DLD1 (cell line): Measurements from ENCODE around the gene ADGRV1.
"Not testable (repeated sequence)": the region's sequence is repeated elsewhere in the genome, so short reads cannot be mapped to it uniquely, and the experiment has no call there.

Experiments used
- in situ Hi-C: cut with HindIII; loops from 2 replicates; pipeline ENCODE4 v1.10.0; 2017; ENCODE audit warnings: low sequenced_read_pairs

Gene ADGRV1

DNA sequence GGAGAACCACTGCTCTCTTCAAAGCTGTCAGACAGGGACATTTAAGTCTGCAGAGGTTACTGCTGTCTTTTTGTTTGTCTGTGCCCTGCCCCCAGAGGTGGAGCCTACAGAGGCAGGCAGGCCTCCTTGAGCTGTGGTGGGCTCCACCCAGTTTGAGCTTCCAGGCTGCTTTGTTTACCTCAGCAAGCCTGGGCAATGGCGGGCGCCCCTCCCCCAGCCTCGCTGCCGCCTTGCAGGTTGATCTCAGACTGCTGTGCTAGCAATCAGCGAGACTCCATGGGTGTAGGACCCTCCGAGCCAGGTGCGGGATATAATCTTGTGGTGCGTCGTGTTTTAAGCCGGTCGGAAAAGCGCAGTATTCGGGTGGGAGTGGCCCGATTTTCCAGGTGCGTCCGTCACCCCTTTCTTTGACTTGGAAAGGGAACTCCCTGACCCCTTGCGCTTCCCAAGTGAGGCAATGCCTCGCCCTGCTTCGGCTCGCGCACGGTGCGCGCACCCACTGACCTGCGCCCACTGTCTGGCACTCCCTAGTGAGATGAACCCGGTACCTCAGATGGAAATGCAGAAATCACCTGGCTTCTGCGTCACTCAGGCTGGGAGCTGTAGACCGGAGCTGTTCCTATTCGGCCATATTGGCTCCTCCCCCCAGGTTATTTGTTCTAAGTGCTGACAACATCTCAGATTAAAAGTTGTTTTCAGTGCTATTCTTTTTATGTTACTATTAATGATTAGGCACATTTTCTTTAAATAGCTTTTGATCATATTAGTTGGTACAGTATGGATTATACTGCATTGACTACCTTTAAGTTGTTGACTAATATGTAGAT is 370.6 kb downstream of the ADGRV1 start:
- in situ Hi-C loops = not testable (repeated sequence)

- in situ Hi-C loops = no loop called here
These were observed 371.5 kb downstream of the ADGRV1 start for GRCh38 chr5:90930062-90930461.

DNA sequence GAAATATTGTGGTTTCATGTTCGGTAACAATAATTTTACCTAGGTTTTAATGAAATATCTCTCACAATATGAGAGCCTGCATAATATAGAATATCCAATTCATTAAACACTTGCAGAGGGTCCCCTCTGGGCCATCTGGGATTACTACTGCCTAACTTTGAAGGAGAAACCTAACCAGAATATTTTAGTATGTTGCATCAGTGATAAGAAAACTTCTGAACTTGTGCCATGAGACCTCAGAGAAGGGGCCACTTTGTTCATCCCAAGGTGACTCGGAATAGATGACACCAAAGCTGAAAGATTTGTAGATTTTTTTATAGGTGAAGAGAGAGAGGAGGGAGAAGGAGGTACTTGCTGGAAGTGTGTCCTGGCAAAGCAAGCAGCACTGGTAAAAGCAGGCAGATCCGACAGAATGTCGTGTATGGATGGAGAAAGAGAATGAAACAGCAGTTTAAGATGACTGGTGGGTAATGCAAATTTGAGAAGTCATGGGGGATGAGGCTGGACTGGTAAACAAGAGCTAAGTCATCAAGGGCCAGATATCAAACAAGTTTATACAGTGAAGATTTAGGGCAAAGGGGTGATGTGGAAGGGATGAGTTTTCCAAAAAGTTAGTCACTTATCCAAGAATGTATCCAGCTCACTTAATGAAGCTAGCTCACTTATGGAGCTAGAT is 372.3 kb downstream of the ADGRV1 start:
- in situ Hi-C loops = no loop called here

DNA sequence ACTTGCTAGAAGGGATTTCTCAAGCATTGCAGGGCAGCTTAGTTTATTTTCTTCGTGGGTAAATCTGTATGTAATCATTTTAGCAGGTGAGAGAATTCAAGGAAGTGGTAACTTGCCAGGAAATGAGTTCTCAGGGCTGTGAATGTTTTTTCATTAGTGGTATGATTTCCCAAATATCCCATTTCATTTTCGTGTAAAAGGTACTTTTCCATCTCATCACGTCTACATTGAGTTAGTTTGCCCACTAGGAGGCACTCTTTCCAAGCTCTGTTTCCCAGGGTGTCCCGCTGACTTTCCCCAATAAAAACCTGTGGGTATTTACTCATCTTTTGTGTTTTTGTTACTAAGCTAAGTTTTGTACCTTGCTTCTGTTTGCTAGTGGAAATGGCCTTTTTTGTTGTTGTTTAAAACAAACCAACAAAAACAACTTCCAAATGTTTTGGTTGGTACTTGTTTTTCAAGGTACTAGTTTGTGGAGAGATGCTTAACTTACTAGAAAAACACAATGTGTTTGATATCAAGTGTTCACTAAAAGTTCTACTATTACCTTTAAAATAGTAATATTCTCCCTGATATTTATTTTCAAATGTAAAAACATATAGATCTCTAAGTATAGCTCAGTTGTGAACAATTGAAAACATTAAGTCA is 373.6 kb downstream of the ADGRV1 start:
- in situ Hi-C loops = no loop called here

- in situ Hi-C loops = no loop called here
These were observed 374.7 kb downstream of the ADGRV1 start for GRCh38 chr5:90933298-90933697.

- in situ Hi-C loops = no loop called here
These were observed 375.6 kb downstream of the ADGRV1 start for GRCh38 chr5:90934091-90934719.

- in situ Hi-C loops = no loop called here
These were observed 376.1 kb downstream of the ADGRV1 start for GRCh38 chr5:90934738-90935137.

- in situ Hi-C loops = no loop called here
These were observed 380.6 kb downstream of the ADGRV1 start for GRCh38 chr5:90939211-90939610.

DNA sequence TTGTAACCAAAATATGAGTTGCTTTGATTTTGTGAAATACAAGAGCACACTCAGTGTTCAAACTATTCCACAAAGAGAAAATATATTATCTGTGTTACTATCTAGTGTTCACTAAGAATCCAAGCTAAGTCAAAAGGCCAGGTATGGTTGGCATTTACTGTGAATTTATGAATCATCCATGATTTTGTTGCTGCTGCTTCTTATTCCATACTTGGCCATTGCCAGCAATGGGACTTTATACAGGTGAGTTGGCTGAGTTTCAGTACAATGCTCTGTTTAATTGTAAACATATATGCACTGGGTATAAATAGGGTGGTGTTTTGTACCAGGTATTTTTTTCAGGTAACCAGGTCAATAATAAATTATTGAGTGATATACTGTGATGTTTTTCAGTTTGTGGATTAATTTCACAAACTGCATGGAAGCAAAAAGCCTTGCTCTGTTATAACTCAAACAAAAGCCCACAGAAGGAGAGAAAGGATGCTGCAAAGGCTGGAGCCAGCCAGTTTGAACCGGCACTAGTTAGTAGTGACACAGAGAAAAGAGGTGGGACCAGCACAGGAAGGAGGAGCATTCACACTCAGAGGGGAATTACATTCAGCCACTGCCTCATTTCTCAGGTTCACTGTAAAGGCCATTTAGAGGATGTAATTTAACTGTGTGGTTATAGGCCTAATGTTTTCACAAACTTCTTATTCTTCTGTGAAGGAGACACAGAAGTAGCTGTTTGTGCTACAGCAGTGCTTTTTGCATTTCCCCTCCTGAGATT is 381.8 kb downstream of the ADGRV1 start:
- in situ Hi-C loops = no loop called here

DNA sequence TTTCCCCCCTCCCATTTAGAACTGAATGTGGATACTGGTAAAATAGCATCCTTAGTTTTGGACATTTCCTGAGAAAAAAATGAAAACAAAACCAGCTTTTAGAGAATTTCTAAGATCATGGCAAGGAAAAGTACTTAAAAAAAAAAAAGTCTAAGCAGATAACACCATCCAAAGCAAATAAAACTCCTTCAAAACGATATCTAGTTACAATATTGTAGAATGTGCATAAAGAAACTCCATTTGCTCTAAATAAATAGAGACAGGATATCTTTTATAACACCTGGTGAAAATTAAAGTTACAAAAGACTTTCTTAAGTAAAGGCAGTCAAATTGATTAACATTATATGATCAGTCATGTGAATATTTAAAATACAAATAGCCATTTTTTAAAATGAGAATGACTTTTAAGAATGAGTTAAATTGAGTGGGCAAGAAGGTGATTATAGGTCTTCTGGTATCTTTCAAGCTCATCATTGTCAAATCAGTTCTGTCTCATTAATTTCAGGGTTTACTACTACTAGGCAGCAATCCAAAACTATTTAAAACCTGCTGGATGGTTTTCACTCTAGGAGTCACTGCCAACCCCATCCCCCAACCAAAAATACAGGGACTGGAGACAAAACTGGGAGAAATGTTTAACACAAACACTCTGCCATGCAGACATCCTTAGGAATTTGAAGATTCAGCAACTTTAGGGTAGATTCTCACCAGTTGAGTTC is 382.6 kb downstream of the ADGRV1 start:
- in situ Hi-C loops = no loop called here

GRCh38 chr5:90944116-90944515 is 385.5 kb downstream of the ADGRV1 start:
- in situ Hi-C loops = no loop called here

DNA sequence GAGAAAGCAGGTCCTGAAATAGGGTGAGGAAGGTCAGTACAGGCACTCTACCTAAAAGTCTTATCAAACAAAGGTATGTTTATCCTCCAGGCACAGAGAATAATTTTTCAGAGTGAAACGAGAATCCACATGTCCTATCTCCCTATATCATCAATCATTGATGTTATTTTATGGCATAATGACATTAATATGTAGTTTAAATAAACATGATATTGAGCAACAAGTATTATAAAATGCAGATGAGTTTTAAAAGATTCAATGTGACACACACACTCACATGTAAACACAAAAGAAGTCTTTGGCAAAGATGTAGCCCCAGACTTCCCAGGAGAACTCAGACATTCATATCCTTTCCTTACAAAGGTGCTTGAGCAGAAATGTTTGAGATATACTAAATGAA is 389.1 kb downstream of the ADGRV1 start:
- in situ Hi-C loops = no loop called here

DNA sequence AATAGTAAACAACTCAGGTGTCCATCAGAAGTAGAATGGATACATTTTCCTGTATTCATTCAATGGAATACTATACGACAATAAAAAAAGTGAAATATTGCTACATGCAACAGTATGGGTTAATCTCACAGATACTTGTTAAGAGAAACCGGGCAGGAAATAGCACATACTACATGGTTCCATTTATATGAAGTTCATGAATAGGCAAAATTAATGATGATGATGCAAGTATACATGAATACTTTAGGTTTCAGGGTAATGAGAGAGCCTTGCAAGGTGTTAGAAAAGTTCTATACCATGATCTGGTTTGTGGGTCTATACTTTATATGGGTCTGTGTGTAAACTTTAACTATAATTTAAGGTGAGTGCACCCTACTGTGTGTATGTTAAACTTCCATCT is 390.4 kb downstream of the ADGRV1 start:
- in situ Hi-C loops = no loop called here

- in situ Hi-C loops = no loop called here
These were observed 391.1 kb downstream of the ADGRV1 start for GRCh38 chr5:90949469-90950358.

DNA sequence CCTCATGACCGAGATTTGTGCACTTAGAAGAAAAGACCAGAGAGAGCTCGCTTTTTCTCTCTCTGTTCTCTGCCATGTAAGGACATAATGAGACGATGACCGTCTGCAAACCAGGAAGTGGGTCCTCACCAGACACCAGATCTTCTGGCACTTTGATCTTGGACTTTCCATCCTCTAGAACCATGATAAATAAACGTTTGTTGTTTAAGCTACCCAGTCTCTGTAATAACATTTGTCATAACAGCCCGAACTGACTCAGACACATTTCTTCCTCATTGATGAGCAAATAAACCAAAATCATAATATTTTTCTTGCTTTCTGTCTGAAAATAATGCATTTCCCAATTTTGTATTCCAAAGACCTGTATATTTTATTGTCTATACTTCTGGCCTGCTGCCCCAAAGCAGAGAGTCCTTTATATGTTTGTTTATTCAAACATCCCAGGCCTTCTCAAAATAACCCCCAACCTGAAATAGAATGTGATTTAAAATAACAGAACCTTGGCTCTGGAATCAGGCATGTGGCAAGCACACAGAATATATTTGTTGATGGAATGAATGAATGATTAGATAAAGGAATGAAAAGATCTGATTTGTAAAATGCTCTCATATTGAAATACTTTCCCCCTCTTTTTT is 396.5 kb downstream of the ADGRV1 start:
- in situ Hi-C loops = no loop called here

DNA sequence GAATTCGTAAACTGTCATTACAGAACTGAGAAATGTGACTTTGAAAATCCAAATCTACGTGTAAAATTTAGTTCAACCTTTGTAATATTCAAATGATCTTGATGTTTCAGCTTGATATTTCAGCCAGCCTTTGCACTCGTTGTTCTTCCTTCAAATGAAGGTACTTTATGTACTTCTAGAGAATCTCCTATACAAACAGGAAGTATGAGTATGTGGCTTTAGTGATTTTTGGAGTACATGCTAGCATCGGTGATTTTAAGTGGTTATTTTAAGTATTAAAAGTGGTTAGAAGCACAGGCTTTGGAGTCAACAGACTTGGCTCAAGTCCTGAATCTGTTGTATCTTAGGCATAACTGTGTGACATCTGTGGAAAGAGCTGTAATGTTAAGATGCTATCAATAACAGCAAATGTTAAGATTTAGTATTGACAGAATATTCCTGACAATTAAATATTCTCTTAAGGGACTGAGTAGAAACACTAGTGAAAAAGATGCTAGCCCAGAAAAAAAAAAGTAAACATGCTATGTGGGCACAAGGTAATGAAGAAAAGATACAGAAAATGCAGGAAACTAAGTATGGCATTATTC is 398.0 kb downstream of the ADGRV1 start:
- in situ Hi-C loops = no loop called here

DNA sequence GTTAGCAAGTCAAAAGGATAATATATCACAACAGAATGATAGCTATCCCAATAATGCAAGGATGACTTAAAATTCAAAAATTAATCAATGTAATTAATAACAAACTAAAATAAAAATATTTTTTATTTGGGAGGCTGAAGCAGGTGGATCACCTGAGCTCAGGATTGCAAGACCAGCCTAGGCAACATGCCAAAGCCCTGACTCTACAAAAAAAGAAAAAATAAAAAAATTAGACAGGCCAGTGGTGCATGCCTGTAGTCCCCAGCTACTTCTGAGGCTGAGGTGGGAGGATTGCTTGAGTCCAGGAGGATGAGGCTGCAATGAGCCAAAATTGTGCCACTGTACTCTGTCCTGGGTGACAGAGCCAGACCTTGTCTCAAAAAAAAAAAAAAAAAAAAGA is 399.3 kb downstream of the ADGRV1 start:
- in situ Hi-C loops = no loop called here

- in situ Hi-C loops = no loop called here
These were observed 400.7 kb downstream of the ADGRV1 start for GRCh38 chr5:90959262-90959661.
